Kidney (tissue), 22 donors: ENCODE results near the gene LRRC8C. TPM values are rescaled to one million over a fixed set of nuclear protein-coding genes. Genes with fewer than 3 reads are reported as not detected.

Experiments used
- DNase-seq, 5 donors: peaks; one replicate each; pipeline ENCODE4 v3.0.0-alpha.2; 2013 to 2020
- FAIRE-seq: peaks from 2 replicates; lab custom pipeline; 2012; peaks lifted over from hg19 to GRCh38; lab: Jason Lieb, UNC
- H3K27ac ChIP-seq, 2 donors: one replicate each; pipeline ENCODE4 v1.7.0; 2013; ENCODE audit warnings: low read depth in 2 of 2, low read length in 2 of 2, inconsistent platforms in 1 of 2
- H3K27me3 ChIP-seq: one replicate; pipeline ENCODE4 v1.7.1; 2013; ENCODE audit warnings: low read length, inconsistent platforms; ENCODE audit not compliant: control insufficient read depth, insufficient read depth
- H3K36me3 ChIP-seq, 3 donors: one replicate each; pipeline versions ENCODE4 v1.7.0 to v1.7.1; 2013; ENCODE audit warnings: low read length in 3 of 3, control low read depth in 1 of 3, inconsistent platforms in 1 of 3; ENCODE audit not compliant: insufficient read depth in 3 of 3, control insufficient read depth in 2 of 3
- H3K4me1 ChIP-seq, 3 donors: one replicate each; pipeline versions ENCODE4 v1.7.0 to v1.7.1; 2013; ENCODE audit warnings: low read length in 3 of 3, inconsistent platforms in 1 of 3, low read depth in 1 of 3; ENCODE audit not compliant: control insufficient read depth in 2 of 3, insufficient read depth in 2 of 3
- H3K4me3 ChIP-seq, 3 donors: one replicate each; pipeline versions ENCODE4 v1.7.0 to v1.8.1; 2013; ENCODE audit warnings: low read length in 3 of 3, control low read depth in 1 of 3, inconsistent platforms in 1 of 3
- H3K9ac ChIP-seq, 3 donors: one replicate each; pipeline versions ENCODE4 v1.7.0 to v1.7.1; 2013; ENCODE audit warnings: low read length in 3 of 3, control low read depth in 1 of 3, inconsistent platforms in 1 of 3
- H3K9me3 ChIP-seq, 3 donors: one replicate each; pipeline versions ENCODE4 v1.7.0 to v1.7.1; 2013; ENCODE audit warnings: low read length in 3 of 3, control low read depth in 1 of 3, inconsistent platforms in 1 of 3; ENCODE audit not compliant: control insufficient read depth in 2 of 3, insufficient read depth in 1 of 3
- intact Hi-C: fragments of 100-400 bp; cut with DNase I; formaldehyde crosslinking; loops from one replicate; pipeline ENCODE4 v1.11.1; 2022
- long read RNA-seq, 10 donors: library from polyadenylated mRNA in 1 of 10; unstranded in 1 of 10; transcript quantifications; one replicate each; pipeline ENCODE4 v2.0.0 and lab custom pipeline, GENCODE V29; 2021 to 2026
- polyA plus RNA-seq: library from polyadenylated mRNA; stranded (reverse); fragments of 350-450 nt; fragmentation: Illumina TruSeq; extraction: RNeasy Lipid Tissue Mini Kit (QIAGEN cat#74804); gene quantifications from one replicate; pipeline ENCODE4 v1.2.3, GENCODE V29; 2014; ENCODE audit warnings: low read depth, low replicate concordance; ENCODE audit not compliant: insufficient read depth
- total RNA-seq: library from RNA; stranded (reverse); fragmentation: NEBNext Ultra II Directional; extraction: Animal tissue kit (Norgen Biotek cat#: 25700); gene quantifications from one replicate; pipeline ENCODE4 v1.2.1, GENCODE V29; 2021
- TF ChIP-seq, protein P1 (sequence below): IDR thresholded peaks from 3 replicates; pipeline ENCODE4 v1.5.1; 2012; ENCODE audit warnings: mild to moderate bottlenecking, moderate library complexity, borderline replicate concordance; ENCODE audit not compliant: insufficient read depth; ENCODE audit errors: extremely low read depth
- donor health status: control.
- donor health status: control.
- donor health status: control.
- donor health status: control.
- donor health status: control.
- donor health status: DM: yes; HTN: yes; CAD: no.
- donor health status: Normal renal cell carcinoma (clear cell type).

LRRC8C gene
- 12.7 TPM for total RNA-seq
- polyA plus RNA-seq = 2.6 TPM
- long read RNA-seq, donor 1, full-length matches to known transcripts = 1 of 1 reads
- long read RNA-seq, donor 1, partial matches to known transcripts = 0 of 1 reads
- long read RNA-seq, donor 1, other reads (novel, unspliced or antisense) = 0 of 1 reads
- long read RNA-seq, donor 2, full-length matches to known transcripts = 2 of 2 reads
- long read RNA-seq, donor 2, partial matches to known transcripts = 0 of 2 reads
- long read RNA-seq, donor 2, other reads (novel, unspliced or antisense) = 0 of 2 reads
- long read RNA-seq, donor 3, full-length matches to known transcripts = 2 of 2 reads
- long read RNA-seq, donor 3, partial matches to known transcripts = 0 of 2 reads
- long read RNA-seq, donor 3, other reads (novel, unspliced or antisense) = 0 of 2 reads
- long read RNA-seq, donor 4, full-length matches to known transcripts = 2 of 2 reads
- long read RNA-seq, donor 4, partial matches to known transcripts = 0 of 2 reads
- long read RNA-seq, donor 4, other reads (novel, unspliced or antisense) = 0 of 2 reads
- long read RNA-seq, donor 5, full-length matches to known transcripts = 1 of 1 reads
- long read RNA-seq, donor 5, partial matches to known transcripts = 0 of 1 reads
- long read RNA-seq, donor 5, other reads (novel, unspliced or antisense) = 0 of 1 reads
- long read RNA-seq, donor 6, full-length matches to known transcripts = 4 of 4 reads
- long read RNA-seq, donor 6, partial matches to known transcripts = 0 of 4 reads
- long read RNA-seq, donor 6, other reads (novel, unspliced or antisense) = 0 of 4 reads
- long read RNA-seq, donor 7, full-length matches to known transcripts = 4 of 5 reads
- long read RNA-seq, donor 7, partial matches to known transcripts = 1 of 5 reads
- long read RNA-seq, donor 7, other reads (novel, unspliced or antisense) = 0 of 5 reads
- long read RNA-seq, donor 8, full-length matches to known transcripts = 2 of 2 reads
- long read RNA-seq, donor 8, partial matches to known transcripts = 0 of 2 reads
- long read RNA-seq, donor 8, other reads (novel, unspliced or antisense) = 0 of 2 reads
- long read RNA-seq, donor 9 = 0 reads
- long read RNA-seq, donor 10, full-length matches to known transcripts = 3 of 3 reads
- long read RNA-seq, donor 10, partial matches to known transcripts = 0 of 3 reads
- long read RNA-seq, donor 10, other reads (novel, unspliced or antisense) = 0 of 3 reads

DNA sequence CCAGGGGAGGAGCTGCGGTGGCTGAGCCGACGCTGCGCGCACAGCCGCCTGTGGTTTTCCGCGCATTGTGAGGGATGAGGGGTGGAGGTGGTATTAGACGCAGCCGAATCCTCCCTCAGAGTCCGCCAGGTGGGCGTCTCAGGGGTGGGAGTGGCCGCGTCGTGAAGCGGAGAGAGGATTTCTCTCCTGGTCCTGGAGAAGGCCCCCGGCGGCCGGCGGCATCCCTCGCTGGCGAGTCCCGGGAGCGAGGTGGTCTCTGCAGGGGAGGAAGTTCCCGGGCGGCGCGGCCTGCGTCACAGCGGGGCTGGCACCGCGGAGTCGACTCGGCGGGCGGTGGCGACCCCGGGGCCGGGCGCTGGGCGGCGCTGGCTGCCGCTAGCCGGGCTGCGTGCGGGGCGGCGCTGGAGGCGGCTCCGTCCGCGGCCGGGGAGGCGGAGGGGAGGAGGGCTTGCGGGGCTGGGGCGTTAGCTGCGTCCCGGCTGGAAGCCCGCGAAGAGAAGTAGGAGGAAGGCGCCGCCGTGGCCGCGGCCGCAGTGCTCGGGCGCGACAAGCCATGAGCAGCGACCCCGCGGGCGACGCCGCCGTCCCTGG is at the start of gene LRRC8C:
TSS of gene LRRC8C (plus strand) at position 464 of the 591 bp plus-strand sequence. CDS start 53,354 bp downstream, outside the sequence.
- Histone ChIP-seq H3K4me3 (peak within 1 kb of the TSS; percentile 63 to 85 (median 74)), H3K27ac (peak within 1 kb of the TSS; percentile 85 to 89), H3K27me3 (no peaks in the 10 kb centered on the region), H3K9me3 (no peaks in the 10 kb centered on the region), H3K9ac (peak within 1 kb of the TSS; percentile 11 to 78 (median 77)), H3K36me3 (no peaks in the 10 kb centered on the region), H3K4me1 (peaks cover 0 to 8% (median 0%) of the 10 kb centered on the region in 3 donors)
- peak; percentile 89 to 94 (median 92) for DNase-seq
- TF ChIP-seq, protein P1, sequence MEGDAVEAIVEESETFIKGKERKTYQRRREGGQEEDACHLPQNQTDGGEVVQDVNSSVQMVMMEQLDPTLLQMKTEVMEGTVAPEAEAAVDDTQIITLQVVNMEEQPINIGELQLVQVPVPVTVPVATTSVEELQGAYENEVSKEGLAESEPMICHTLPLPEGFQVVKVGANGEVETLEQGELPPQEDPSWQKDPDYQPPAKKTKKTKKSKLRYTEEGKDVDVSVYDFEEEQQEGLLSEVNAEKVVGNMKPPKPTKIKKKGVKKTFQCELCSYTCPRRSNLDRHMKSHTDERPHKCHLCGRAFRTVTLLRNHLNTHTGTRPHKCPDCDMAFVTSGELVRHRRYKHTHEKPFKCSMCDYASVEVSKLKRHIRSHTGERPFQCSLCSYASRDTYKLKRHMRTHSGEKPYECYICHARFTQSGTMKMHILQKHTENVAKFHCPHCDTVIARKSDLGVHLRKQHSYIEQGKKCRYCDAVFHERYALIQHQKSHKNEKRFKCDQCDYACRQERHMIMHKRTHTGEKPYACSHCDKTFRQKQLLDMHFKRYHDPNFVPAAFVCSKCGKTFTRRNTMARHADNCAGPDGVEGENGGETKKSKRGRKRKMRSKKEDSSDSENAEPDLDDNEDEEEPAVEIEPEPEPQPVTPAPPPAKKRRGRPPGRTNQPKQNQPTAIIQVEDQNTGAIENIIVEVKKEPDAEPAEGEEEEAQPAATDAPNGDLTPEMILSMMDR = peak; percentile 49
- FAIRE-seq = no peak
- intact Hi-C loops = loop anchor here (5.0 kb wide), 1 partner anchor 130 kb away; no protein-coding TSS in a partner anchor

DNA sequence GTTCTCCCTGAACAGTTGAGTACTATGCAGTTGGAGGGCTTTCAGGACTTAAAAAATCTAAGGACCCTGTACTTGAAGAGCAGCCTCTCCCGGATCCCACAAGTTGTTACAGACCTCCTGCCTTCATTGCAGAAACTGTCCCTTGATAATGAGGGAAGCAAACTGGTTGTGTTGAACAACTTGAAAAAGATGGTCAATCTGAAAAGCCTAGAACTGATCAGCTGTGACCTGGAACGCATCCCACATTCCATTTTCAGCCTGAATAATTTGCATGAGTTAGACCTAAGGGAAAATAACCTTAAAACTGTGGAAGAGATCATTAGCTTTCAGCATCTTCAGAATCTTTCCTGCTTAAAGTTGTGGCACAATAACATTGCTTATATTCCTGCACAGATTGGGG is 48.7 kb upstream of the LRRC8C start:
- no peak overlapping the region for H3K4me3 ChIP-seq
- TF ChIP-seq, protein P1 = no peak
- H3K36me3 ChIP-seq = peaks cover 0 to 9% (median 3%) of the 10 kb centered on the region in 3 donors
- H3K27ac ChIP-seq = no peak overlapping the region
- intact Hi-C loops = no loop called here
- FAIRE-seq = no peak
- no peaks in the 10 kb centered on the region for H3K4me1 ChIP-seq
- H3K27me3 ChIP-seq = no peaks in the 10 kb centered on the region
- no peaks in the 10 kb centered on the region for H3K9me3 ChIP-seq
- DNase-seq = no peak
- H3K9ac ChIP-seq = no peak overlapping the region

GRCh38 chr1:89584781-89585180 is 48.1 kb upstream of the LRRC8C start:
- Histone ChIP-seq H3K4me3 (no peak overlapping the region), H3K27ac (no peak overlapping the region), H3K4me1 (no peaks in the 10 kb centered on the region), H3K36me3 (peaks cover 0 to 9% (median 3%) of the 10 kb centered on the region in 3 donors), H3K9ac (no peak overlapping the region), H3K9me3 (no peaks in the 10 kb centered on the region), H3K27me3 (no peaks in the 10 kb centered on the region)
- TF ChIP-seq, protein P1 = no peak
- intact Hi-C loops = no loop called here
- FAIRE-seq (no peak), DNase-seq (no peak)
